ENCODE measurements around the gene CD47. TPM values are rescaled to one million over a fixed set of nuclear protein-coding genes. Genes with fewer than 3 reads are reported as not detected.

The CD47 gene
- total and polyA plus RNA-seq, 8 donors = 15.9 to 154 (median 79.9) TPM

DNA sequence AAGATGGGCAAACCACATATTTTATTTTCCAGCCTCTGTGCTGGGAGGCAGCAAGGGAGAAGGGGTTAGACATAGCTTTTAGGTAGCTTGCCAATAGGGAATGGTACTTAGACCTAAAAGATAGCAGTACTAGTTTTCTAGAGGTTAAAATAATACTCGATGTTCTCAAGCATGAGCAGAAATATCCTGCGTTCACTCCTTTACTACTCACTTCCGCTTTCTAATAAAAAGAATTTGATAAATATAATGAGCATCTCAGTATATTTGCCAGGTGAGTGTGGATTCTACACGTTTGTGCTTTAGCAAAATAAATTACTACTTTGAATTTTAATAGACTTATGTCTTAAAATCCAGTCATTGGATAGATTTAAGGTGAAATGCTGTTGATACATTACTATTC is 39.4 kb upstream of the CD47 start:
- no peak overlapping the region for H3K27ac ChIP-seq

GRCh38 chr3:108127301-108127988 is 36.6 kb upstream of the CD47 start:
- H3K9me3 ChIP-seq = no peaks in the 10 kb centered on the region
- no peaks in the 10 kb centered on the region for H3K27me3 ChIP-seq
- intact Hi-C loops (cut with DNase I; ENCODE audit: low total_unique reads) = no loop called here
- TF ChIP-seq EP300 (IDR thresholded peaks at IDR 0.05) (no peak), POLR2AphosphoS5 (IDR thresholded peaks at IDR 0.05) (no peak), CTCF (IDR thresholded peaks at IDR 0.05) (no peak), POLR2A (IDR thresholded peaks at IDR 0.05) (no peak)
- WGBS, 5 donors = 27 to 40% (median 36%) methylated on average over 9 of the region's 9 CpGs
- H3K36me3 ChIP-seq = no peaks in the 10 kb centered on the region
- H3K4me1 ChIP-seq = peaks cover 5 to 50% (median 18%) of the 10 kb centered on the region in 4 donors
- peak overlapping the region; percentile 3 to 79 (median 57) for H3K27ac ChIP-seq
- peak in 1 of 2 donors; percentile 65 for DNase-seq
- H3K4me3 ChIP-seq = peak overlapping the region in 1 of 4 donors; percentile 6

More for the DNA sequence above, 39.4 kb upstream of the CD47 start:
- intact Hi-C loops (cut with DNase I; ENCODE audit: low total_unique reads) = no loop called here
- DNase-seq = no peak
- H3K9me3 ChIP-seq = no peaks in the 10 kb centered on the region
- 65 to 92% (median 89%) methylated on average over 4 of the region's 4 CpGs for WGBS, 5 donors
- TF ChIP-seq EP300 (IDR thresholded peaks at IDR 0.05) = no peak
- TF ChIP-seq POLR2AphosphoS5 (IDR thresholded peaks at IDR 0.05) = no peak
- TF ChIP-seq CTCF (IDR thresholded peaks at IDR 0.05) = no peak
- no peak for TF ChIP-seq POLR2A (IDR thresholded peaks at IDR 0.05)
- no peaks in the 10 kb centered on the region for H3K36me3 ChIP-seq
- no peaks in the 10 kb centered on the region for H3K27me3 ChIP-seq
- peaks cover 10 to 63% (median 16%) of the 10 kb centered on the region in 4 donors for H3K4me1 ChIP-seq
- H3K4me3 ChIP-seq = no peak overlapping the region

GRCh38 chr3:108126348-108126747 is 35.5 kb upstream of the CD47 start:
- 80 to 94% (median 90%) methylated on average over 1 of the region's 1 CpG for WGBS, 5 donors
- H3K4me3 ChIP-seq = no peak overlapping the region
- H3K9me3 ChIP-seq = no peaks in the 10 kb centered on the region
- no peak for DNase-seq
- TF ChIP-seq POLR2AphosphoS5 (IDR thresholded peaks at IDR 0.05) = no peak
- H3K36me3 ChIP-seq = no peaks in the 10 kb centered on the region
- intact Hi-C loops (cut with DNase I; ENCODE audit: low total_unique reads) = no loop called here
- H3K27me3 ChIP-seq = no peaks in the 10 kb centered on the region
- peaks cover 0 to 39% (median 14%) of the 10 kb centered on the region in 4 donors for H3K4me1 ChIP-seq
- H3K27ac ChIP-seq = peak overlapping the region in 2 of 5 donors; percentile 58 to 69

DNA sequence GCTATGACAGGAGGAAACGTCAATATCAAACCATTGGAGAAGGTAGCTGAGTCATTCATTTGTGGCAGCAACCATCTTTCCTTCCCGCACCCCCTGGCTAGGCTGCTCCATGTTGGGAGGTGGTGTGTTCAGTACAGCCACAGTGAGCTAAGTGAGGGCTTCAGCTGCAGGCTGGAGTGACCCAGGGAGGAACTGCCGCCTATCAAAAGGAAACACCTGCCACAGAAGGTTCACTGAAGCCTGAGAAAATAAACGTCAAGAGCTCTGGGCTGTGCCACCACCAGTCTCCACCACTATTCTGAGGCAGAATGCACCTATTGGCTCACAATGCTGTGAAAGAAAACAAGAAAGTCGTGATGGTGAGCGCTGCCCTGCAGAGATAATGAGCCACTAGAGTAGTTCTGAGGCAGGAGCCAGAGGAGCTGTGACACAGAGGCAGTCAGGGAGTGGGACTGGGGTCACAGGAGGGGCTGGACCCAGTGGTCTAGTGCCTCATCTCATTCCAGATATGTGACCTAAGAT is 34.8 kb upstream of the CD47 start:
- DNase-seq = peak in 1 of 2 donors; percentile 74
- Histone ChIP-seq H3K27ac (peak overlapping the region in 2 of 5 donors; percentile 58 to 69), H3K27me3 (no peaks in the 10 kb centered on the region), H3K4me3 (no peak overlapping the region), H3K9me3 (no peaks in the 10 kb centered on the region), H3K4me1 (peaks cover 0 to 31% (median 14%) of the 10 kb centered on the region in 4 donors), H3K36me3 (no peaks in the 10 kb centered on the region)
- TF ChIP-seq POLR2A (IDR thresholded peaks at IDR 0.05) = no peak
- no peak for TF ChIP-seq EP300 (IDR thresholded peaks at IDR 0.05)
- no peak for TF ChIP-seq POLR2AphosphoS5 (IDR thresholded peaks at IDR 0.05)
- no peak for TF ChIP-seq CTCF (IDR thresholded peaks at IDR 0.05)
- 37 to 53% (median 43%) methylated on average over 6 of the region's 6 CpGs for WGBS, 5 donors
- intact Hi-C loops (cut with DNase I; ENCODE audit: low total_unique reads) = no loop called here

- Histone ChIP-seq H3K4me3 (no peak overlapping the region), H3K27me3 (no peaks in the 10 kb centered on the region), H3K4me1 (peaks cover 0 to 31% (median 14%) of the 10 kb centered on the region in 4 donors), H3K27ac (peak overlapping the region in 2 of 5 donors; percentile 58 to 69), H3K9me3 (no peaks in the 10 kb centered on the region), H3K36me3 (no peaks in the 10 kb centered on the region)
- TF ChIP-seq EP300 (IDR thresholded peaks at IDR 0.05) (no peak), CTCF (IDR thresholded peaks at IDR 0.05) (no peak), POLR2AphosphoS5 (IDR thresholded peaks at IDR 0.05) (no peak), POLR2A (IDR thresholded peaks at IDR 0.05) (no peak)
- no peak for DNase-seq
- WGBS, 5 donors = 77 to 89% (median 87%) methylated on average over 4 of the region's 4 CpGs
- intact Hi-C loops (cut with DNase I; ENCODE audit: low total_unique reads) = no loop called here
Measured at GRCh38 chr3:108125153-108125543, 34.3 kb upstream of the CD47 start.

Measured in stomach (tissue), 9 donors.